Measurements from ENCODE around the gene TRIM54. TPM values are rescaled to one million over a fixed set of nuclear protein-coding genes. Genes with fewer than 3 reads are reported as not detected.

TRIM54 gene
- total and polyA plus RNA-seq, 2 experiments from 2014 or later = not detected

DNA sequence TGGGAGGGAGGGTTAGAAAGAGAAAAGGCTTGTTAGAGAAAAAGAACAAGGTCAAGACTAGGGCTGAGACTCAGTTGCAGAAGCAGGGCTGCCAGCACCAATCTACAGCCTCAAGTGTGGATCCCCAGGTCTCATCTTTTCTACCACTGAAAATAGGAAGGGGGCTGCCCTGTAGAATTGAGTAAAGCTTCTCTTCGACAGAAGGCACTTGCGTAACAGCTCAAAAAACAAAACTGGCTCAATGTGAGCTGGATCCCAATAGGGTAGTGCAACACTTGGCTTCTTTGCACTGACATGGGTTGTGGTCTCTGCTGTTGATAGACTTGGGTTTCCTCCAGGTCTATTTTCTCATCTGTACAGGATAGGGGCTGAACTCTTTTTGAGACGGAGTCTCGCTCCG is 42.5 kb downstream of the TRIM54 start:
- no peak overlapping the region for H2AFZ ChIP-seq
- no peaks in the 10 kb centered on the region for H4K20me1 ChIP-seq (ENCODE audit: insufficient read depth, poor library complexity, severe bottlenecking)
- no peaks in the 10 kb centered on the region for H3K9me3 ChIP-seq (ENCODE audit: low read depth)
- no peak for DNase-seq (ENCODE audit: low spot score)
- no peak overlapping the region for H3K27ac ChIP-seq
- H3K9me2 ChIP-seq (replicated peaks; ENCODE audit: insufficient read depth) = no peaks in the 10 kb centered on the region
- H3K36me3 ChIP-seq (replicated peaks; ENCODE audit: insufficient read depth, low read depth) = no peaks in the 10 kb centered on the region
- H3K79me2 ChIP-seq = peaks cover 8% of the 10 kb centered on the region
- TF ChIP-seq EZH2 (IDR thresholded peaks at IDR 0.05; ENCODE audit: borderline replicate concordance) = no peak
- TF ChIP-seq EZH2phosphoT487 (IDR thresholded peaks at IDR 0.05; ENCODE audit: low read depth, severe bottlenecking, unreplicated experiment) = no peak
- TF ChIP-seq, protein P1, sequence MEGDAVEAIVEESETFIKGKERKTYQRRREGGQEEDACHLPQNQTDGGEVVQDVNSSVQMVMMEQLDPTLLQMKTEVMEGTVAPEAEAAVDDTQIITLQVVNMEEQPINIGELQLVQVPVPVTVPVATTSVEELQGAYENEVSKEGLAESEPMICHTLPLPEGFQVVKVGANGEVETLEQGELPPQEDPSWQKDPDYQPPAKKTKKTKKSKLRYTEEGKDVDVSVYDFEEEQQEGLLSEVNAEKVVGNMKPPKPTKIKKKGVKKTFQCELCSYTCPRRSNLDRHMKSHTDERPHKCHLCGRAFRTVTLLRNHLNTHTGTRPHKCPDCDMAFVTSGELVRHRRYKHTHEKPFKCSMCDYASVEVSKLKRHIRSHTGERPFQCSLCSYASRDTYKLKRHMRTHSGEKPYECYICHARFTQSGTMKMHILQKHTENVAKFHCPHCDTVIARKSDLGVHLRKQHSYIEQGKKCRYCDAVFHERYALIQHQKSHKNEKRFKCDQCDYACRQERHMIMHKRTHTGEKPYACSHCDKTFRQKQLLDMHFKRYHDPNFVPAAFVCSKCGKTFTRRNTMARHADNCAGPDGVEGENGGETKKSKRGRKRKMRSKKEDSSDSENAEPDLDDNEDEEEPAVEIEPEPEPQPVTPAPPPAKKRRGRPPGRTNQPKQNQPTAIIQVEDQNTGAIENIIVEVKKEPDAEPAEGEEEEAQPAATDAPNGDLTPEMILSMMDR (IDR thresholded peaks at IDR 0.05; ENCODE audit: poor library complexity) = no peak
- no peak overlapping the region for H3K4me3 ChIP-seq
- WGBS (ENCODE audit: low lambda C conversion rate, missing lambda C conversion rate) = 95% methylated on average over 5 of the region's 5 CpGs
- H3K4me1 ChIP-seq (ENCODE audit: insufficient read depth) = peaks cover 21% of the 10 kb centered on the region
- no peak overlapping the region for H3K4me2 ChIP-seq
- H3K27me3 ChIP-seq = no peaks in the 10 kb centered on the region

DNA sequence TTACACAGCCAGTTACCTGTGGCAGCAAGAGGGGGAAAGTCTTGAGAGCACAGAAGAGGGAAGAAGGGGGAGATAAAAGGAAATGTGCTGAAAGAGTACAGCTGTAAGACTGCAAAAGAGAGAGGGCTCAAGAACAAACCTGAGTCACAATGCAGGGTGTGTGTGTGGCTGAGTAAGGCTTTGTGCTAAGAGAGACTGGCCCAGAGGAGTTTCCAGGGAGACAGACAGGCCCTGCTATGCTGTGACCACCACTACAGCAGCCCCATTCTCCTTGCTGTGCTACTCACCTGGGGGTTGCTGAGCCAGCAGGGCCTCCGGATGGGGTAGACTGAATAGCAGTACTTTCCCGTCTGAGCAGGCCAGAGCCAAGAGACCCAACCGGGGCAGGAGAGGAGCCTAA is 53.1 kb downstream of the TRIM54 start:
- H2AFZ ChIP-seq = no peak overlapping the region
- no peaks in the 10 kb centered on the region for H3K4me1 ChIP-seq (ENCODE audit: insufficient read depth)
- H3K4me2 ChIP-seq = no peak overlapping the region
- DNase-seq (ENCODE audit: low spot score) = no peak
- H4K20me1 ChIP-seq (ENCODE audit: insufficient read depth, poor library complexity, severe bottlenecking) = no peaks in the 10 kb centered on the region
- no peaks in the 10 kb centered on the region for H3K79me2 ChIP-seq
- H3K27ac ChIP-seq = no peak overlapping the region
- TF ChIP-seq, protein P1 (IDR thresholded peaks at IDR 0.05; ENCODE audit: poor library complexity) = no peak
- TF ChIP-seq EZH2 (IDR thresholded peaks at IDR 0.05; ENCODE audit: borderline replicate concordance) (no peak), EZH2phosphoT487 (IDR thresholded peaks at IDR 0.05; ENCODE audit: low read depth, severe bottlenecking, unreplicated experiment) (no peak)
- no peak overlapping the region for H3K4me3 ChIP-seq
- WGBS (ENCODE audit: low lambda C conversion rate, missing lambda C conversion rate) = 88% methylated on average over 3 of the region's 3 CpGs
- H3K9me2 ChIP-seq (replicated peaks; ENCODE audit: insufficient read depth) = no peaks in the 10 kb centered on the region
- H3K36me3 ChIP-seq (replicated peaks; ENCODE audit: insufficient read depth, low read depth) = no peaks in the 10 kb centered on the region
- H3K27me3 ChIP-seq = no peaks in the 10 kb centered on the region
- no peaks in the 10 kb centered on the region for H3K9me3 ChIP-seq (ENCODE audit: low read depth)

DNA sequence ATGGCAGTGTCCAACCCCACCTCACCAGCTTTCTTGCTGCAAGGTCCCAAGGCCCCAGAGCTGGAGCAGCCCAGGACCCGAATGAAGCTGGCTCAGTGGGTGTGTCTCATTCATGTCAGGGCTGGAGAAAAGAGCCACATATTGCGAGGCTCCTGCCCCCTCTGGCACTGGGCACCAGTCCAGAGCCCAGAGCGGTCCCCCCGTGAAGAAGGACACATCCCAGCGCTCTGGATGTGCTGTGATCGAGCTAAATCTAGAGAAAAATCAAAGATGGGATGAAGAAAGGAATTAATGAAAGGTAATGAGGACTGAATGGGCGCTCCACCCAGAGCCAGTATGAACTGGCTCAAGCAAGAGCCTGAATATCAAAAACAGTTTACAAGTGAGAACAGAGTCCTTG is 53.9 kb downstream of the TRIM54 start:
- no peaks in the 10 kb centered on the region for H3K9me3 ChIP-seq (ENCODE audit: low read depth)
- DNase-seq (ENCODE audit: low spot score) = no peak
- WGBS (ENCODE audit: low lambda C conversion rate, missing lambda C conversion rate) = 98% methylated on average over 7 of the region's 7 CpGs
- H2AFZ ChIP-seq = no peak overlapping the region
- H3K27me3 ChIP-seq = no peaks in the 10 kb centered on the region
- no peaks in the 10 kb centered on the region for H3K4me1 ChIP-seq (ENCODE audit: insufficient read depth)
- H3K4me2 ChIP-seq = no peak overlapping the region
- no peaks in the 10 kb centered on the region for H4K20me1 ChIP-seq (ENCODE audit: insufficient read depth, poor library complexity, severe bottlenecking)
- H3K4me3 ChIP-seq = no peak overlapping the region
- TF ChIP-seq EZH2 (IDR thresholded peaks at IDR 0.05; ENCODE audit: borderline replicate concordance) = no peak
- TF ChIP-seq EZH2phosphoT487 (IDR thresholded peaks at IDR 0.05; ENCODE audit: low read depth, severe bottlenecking, unreplicated experiment) = no peak
- TF ChIP-seq, protein P1 (IDR thresholded peaks at IDR 0.05; ENCODE audit: poor library complexity) = no peak
- H3K27ac ChIP-seq = no peak overlapping the region
- H3K9me2 ChIP-seq (replicated peaks; ENCODE audit: insufficient read depth) = no peaks in the 10 kb centered on the region
- no peaks in the 10 kb centered on the region for H3K36me3 ChIP-seq (replicated peaks; ENCODE audit: insufficient read depth, low read depth)
- H3K79me2 ChIP-seq = no peaks in the 10 kb centered on the region

DNA sequence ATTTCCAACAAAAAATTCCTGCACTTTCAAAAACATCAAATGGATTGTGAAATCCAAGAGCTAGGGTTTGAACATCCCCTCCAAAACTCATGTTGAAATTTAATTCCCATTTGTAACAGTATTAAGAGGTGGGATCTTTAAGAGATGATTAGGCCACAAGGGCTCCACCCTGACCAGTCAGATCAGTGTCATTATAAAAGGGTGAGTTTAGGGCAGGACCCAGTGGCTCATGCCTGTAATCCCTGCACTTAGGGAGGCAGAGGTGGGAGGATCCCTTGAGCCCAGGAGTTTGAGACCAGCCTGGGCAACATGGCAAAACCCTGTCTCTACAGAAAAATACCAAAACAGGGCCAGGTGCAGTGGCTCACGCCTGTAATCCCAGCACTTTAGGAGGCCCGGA is 65.4 kb downstream of the TRIM54 start:
- DNase-seq (ENCODE audit: low spot score) = no peak
- 90% methylated on average over 2 of the region's 2 CpGs for WGBS (ENCODE audit: low lambda C conversion rate, missing lambda C conversion rate)
- Histone ChIP-seq H3K9me3 (ENCODE audit: low read depth) (no peaks in the 10 kb centered on the region), H3K9me2 (replicated peaks; ENCODE audit: insufficient read depth) (no peaks in the 10 kb centered on the region), H3K27ac (no peak overlapping the region), H3K79me2 (peaks cover 91% of the 10 kb centered on the region), H3K4me2 (no peak overlapping the region), H3K4me3 (no peak overlapping the region), H2AFZ (no peak overlapping the region), H3K4me1 (ENCODE audit: insufficient read depth) (no peaks in the 10 kb centered on the region), H3K36me3 (replicated peaks; ENCODE audit: insufficient read depth, low read depth) (no peaks in the 10 kb centered on the region), H4K20me1 (ENCODE audit: insufficient read depth, poor library complexity, severe bottlenecking) (peaks cover 17% of the 10 kb centered on the region), H3K27me3 (no peaks in the 10 kb centered on the region)
- TF ChIP-seq, protein P1 (IDR thresholded peaks at IDR 0.05; ENCODE audit: poor library complexity) = no peak
